Left ventricle myocardium inferior (tissue), 1 donor: ENCODE measurements around the gene CNGB1. TPM values are rescaled to one million over a fixed set of nuclear protein-coding genes. Genes with fewer than 3 reads are reported as not detected.

Experiments
- DNase-seq: peaks from one replicate; pipeline ENCODE4 v3.0.0-alpha.2; 2020
- H3K27ac ChIP-seq: fragments of 200-600 bp; replicated peaks from 2 replicates; pipeline ENCODE4 v1.8.0; 2021
- H3K27me3 ChIP-seq: fragments of 200-600 bp; 2 replicates; pipeline ENCODE4 v1.8.0; 2021; ENCODE audit warnings: low read depth
- H3K36me3 ChIP-seq: fragments of 200-600 bp; 2 replicates; pipeline ENCODE4 v1.8.0; 2021
- H3K4me1 ChIP-seq: fragments of 200-600 bp; 2 replicates; pipeline ENCODE4 v1.8.0; 2021
- H3K4me3 ChIP-seq: fragments of 200-600 bp; 2 replicates; pipeline ENCODE4 v1.8.0; 2021; ENCODE audit warnings: mild to moderate bottlenecking, moderate library complexity
- H3K9me3 ChIP-seq: fragments of 200-600 bp; replicated peaks from 2 replicates; pipeline ENCODE4 v1.8.0; 2021
- intact Hi-C: fragments of 100-400 bp; cut with micrococcal nuclease; formaldehyde crosslinking; loops from one replicate; pipeline ENCODE4 v1.11.0; 2022
- total RNA-seq: library from RNA; stranded (reverse); fragmentation: NEBNext Ultra II Directional; extraction: Animal tissue kit (Norgen Biotek cat#: 25700); gene quantifications from one replicate; pipeline ENCODE4 v1.2.1, GENCODE V29; 2021
- TF ChIP-seq, protein P1 (sequence below): fragments of 200-600 bp; IDR thresholded peaks from 2 replicates; pipeline ENCODE4 v1.8.0; 2021; ENCODE audit warnings: antibody characterized with exemption, mild to moderate bottlenecking, borderline replicate concordance
- donor health status: DM: no; HTN: yes; CAD: no; lungs with severe emphysema.

The CNGB1 gene
- total RNA-seq, 1 donor from 2014 or later, result not detected

DNA sequence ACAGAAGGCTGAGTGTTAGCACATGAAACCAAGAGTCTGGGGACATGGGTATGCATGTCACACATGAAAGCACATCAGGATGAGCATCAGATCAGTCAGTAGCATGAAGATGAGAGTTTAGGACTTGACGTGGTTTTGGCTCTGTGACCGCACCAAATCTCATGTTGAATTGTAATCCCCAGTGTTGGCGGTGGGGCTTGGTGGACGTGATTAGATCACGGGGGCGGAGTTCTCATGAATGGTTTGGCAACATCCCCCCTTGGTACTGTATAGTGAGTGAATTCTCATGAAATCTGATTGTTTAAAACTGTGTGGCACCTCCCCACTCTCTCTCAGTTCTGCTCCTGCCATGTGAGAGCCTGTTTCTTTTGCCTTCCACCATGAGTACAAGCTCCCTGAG, 46.4 kb downstream of the CNGB1 start:
- TF ChIP-seq, protein P1, sequence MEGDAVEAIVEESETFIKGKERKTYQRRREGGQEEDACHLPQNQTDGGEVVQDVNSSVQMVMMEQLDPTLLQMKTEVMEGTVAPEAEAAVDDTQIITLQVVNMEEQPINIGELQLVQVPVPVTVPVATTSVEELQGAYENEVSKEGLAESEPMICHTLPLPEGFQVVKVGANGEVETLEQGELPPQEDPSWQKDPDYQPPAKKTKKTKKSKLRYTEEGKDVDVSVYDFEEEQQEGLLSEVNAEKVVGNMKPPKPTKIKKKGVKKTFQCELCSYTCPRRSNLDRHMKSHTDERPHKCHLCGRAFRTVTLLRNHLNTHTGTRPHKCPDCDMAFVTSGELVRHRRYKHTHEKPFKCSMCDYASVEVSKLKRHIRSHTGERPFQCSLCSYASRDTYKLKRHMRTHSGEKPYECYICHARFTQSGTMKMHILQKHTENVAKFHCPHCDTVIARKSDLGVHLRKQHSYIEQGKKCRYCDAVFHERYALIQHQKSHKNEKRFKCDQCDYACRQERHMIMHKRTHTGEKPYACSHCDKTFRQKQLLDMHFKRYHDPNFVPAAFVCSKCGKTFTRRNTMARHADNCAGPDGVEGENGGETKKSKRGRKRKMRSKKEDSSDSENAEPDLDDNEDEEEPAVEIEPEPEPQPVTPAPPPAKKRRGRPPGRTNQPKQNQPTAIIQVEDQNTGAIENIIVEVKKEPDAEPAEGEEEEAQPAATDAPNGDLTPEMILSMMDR, result no peak

DNA sequence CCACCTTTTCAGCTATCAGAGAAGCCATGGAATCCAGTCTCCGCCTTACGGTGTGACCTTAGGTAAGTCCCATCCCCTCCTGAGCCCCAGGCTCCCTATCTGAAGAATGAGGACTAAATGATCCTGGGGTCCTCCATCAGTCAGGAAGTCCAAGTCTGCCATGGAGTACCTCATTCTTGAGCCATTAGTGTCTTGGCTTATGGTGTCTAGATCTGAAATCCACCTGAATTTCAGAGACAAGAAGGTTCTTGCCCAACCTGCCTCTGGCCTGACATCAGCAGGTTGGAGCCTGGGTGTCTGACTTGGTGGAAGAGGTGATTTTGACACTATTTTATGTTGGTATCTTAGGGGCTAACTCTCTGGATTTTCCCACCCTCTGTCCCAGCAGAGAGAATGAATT, 47.1 kb downstream of the CNGB1 start:
- TF ChIP-seq, protein P1, result no peak

More for the DNA sequence above, 46.4 kb downstream of the CNGB1 start:
- intact Hi-C loops, result no loop called here
- H3K27ac ChIP-seq, result no peak overlapping the region
- no peak for DNase-seq
- peaks cover 6% of the 10 kb centered on the region for H3K9me3 ChIP-seq
- H3K4me1 ChIP-seq, result no peaks in the 10 kb centered on the region
- H3K4me3 ChIP-seq, result no peak overlapping the region
- H3K27me3 ChIP-seq, result peaks cover 9% of the 10 kb centered on the region
- no peaks in the 10 kb centered on the region for H3K36me3 ChIP-seq

DNA sequence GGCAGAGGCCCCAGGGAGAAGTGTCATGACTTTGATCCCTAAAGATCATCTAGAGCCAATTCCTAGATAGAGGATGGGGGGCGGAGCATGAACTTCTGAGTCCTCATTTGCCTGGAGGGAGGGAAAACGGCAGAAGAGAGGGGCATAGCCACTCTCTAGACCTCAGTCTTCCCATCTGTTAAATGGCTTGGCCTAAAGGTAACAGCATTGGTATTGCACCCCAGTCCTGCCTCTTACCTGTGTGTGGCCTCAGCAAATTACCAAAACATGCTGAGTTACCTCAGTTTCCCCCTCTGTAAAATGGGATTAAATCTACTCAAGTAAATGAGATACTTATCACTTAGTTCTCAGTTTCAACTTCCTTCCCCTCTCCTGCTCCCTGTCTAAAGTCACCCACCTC, 47.5 kb downstream of the CNGB1 start:
- intact Hi-C loops, result no loop called here

More for the DNA sequence above, 47.1 kb downstream of the CNGB1 start:
- intact Hi-C loops, result no loop called here
- peaks cover 9% of the 10 kb centered on the region for H3K27me3 ChIP-seq
- H3K36me3 ChIP-seq, result no peaks in the 10 kb centered on the region
- no peaks in the 10 kb centered on the region for H3K4me1 ChIP-seq
- no peak overlapping the region for H3K27ac ChIP-seq
- H3K4me3 ChIP-seq, result no peak overlapping the region
- H3K9me3 ChIP-seq, result peaks cover 12% of the 10 kb centered on the region
- no peak for DNase-seq

DNA sequence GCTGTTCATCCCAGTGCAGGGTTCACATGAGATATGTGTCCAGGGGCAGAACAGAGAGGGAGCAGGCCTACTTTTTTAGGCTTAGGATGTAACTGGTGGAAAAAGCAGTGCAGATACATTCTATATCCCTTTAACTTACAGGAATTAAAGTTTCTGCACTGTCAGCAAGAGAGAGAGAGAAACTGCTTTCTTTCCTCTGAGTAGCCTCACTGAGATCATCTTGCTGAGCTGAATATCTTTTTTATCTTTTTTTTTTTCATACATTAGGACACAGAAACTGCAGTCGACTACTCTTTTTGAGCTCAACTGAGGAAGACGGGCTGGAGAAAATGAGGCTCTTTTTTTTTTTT, 50.1 kb downstream of the CNGB1 start:
- peaks cover 12% of the 10 kb centered on the region for H3K9me3 ChIP-seq
- H3K27ac ChIP-seq, result no peak overlapping the region
- no peaks in the 10 kb centered on the region for H3K36me3 ChIP-seq
- no peaks in the 10 kb centered on the region for H3K4me1 ChIP-seq
- H3K4me3 ChIP-seq, result no peak overlapping the region
- H3K27me3 ChIP-seq, result peaks cover under 1% of the 10 kb centered on the region
- intact Hi-C loops, result no loop called here
- no peak for DNase-seq
- TF ChIP-seq, protein P1, result no peak

More for the DNA sequence above, 47.5 kb downstream of the CNGB1 start:
- TF ChIP-seq, protein P1, result no peak
- Histone ChIP-seq H3K36me3 (no peaks in the 10 kb centered on the region), H3K27ac (no peak overlapping the region), H3K9me3 (peaks cover 12% of the 10 kb centered on the region), H3K4me3 (no peak overlapping the region), H3K27me3 (peaks cover 9% of the 10 kb centered on the region), H3K4me1 (no peaks in the 10 kb centered on the region)
- no peak for DNase-seq

DNA sequence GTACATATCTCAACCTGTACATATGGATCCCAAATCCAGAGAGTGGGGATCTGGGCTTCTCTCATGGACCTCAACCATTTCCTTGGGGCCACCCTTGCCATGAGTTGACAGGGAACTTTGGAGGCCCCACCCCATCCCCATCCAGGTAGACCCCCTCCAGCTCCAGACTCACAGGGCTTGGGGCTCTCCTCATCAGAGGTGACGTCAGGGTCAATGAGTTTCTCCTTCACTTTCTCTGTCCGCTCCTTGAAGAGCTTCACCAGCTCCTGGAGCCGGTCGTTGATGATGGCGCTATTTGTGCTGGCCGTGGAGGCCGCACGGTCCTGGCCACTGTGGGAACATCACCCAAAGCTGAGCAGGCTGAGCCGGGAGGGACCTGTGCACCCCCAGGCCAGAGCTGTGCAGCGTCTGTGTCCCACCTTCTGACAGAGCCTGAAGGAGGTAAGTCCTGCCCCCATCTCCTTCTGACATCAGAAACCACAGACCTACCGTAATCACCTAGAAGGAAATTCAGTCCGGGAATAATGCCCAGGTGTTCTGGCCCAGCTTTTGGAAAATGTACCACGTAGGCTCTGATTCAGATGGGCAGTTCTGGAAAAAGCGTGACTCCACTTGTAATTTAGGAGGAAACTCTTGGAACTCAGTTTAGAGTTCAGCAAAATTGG, 50.6 kb downstream of the CNGB1 start:
- intact Hi-C loops, result no loop called here
- TF ChIP-seq, protein P1, result no peak
- H3K27me3 ChIP-seq, result no peaks in the 10 kb centered on the region
- no peak overlapping the region for H3K4me3 ChIP-seq
- H3K9me3 ChIP-seq, result peaks cover 12% of the 10 kb centered on the region
- DNase-seq, result no peak
- no peak overlapping the region for H3K27ac ChIP-seq
- H3K4me1 ChIP-seq, result no peaks in the 10 kb centered on the region
- no peaks in the 10 kb centered on the region for H3K36me3 ChIP-seq
